B cell (primary cell): ENCODE results near the gene IL19. TPM values are rescaled to one million over a fixed set of nuclear protein-coding genes. Genes with fewer than 3 reads are reported as not detected.

Experiments
- ATAC-seq: fragments of 200-7000 bp; cut with Tn5 transposase; one replicate; pipeline ENCODE4 v1.10.0; 2021; ENCODE audit warnings: low read depth, mild to moderate bottlenecking, moderate number of reproducible peaks, moderate library complexity
- CTCF ChIA-PET: fragments of 350-600 bp; sonication (Branson Sonifier 250); formaldehyde crosslinking; loops from one replicate; lab custom pipeline; 2021; ENCODE audit warnings: antibody characterized with exemption, inconsistent platforms; lab: Charles Lee
- POLR2A ChIA-PET: fragments of 350-600 bp; sonication (Branson Sonifier 250); formaldehyde crosslinking; loops from one replicate; lab custom pipeline; 2021; ENCODE audit warnings: antibody characterized with exemption; lab: Charles Lee
- DNase-seq: peaks from one replicate; pipeline ENCODE4 v3.0.0; 2013
- H2AFZ ChIP-seq: 2 replicates; pipeline ENCODE4 v1.6.1; 2012; ENCODE audit warnings: mild to moderate bottlenecking, low read depth, low read length; ENCODE audit not compliant: insufficient read depth, poor library complexity, severe bottlenecking
- H3K27ac ChIP-seq, 2 donors: 1 replicate in 1 of 2; 2 replicates in 1 of 2; pipeline ENCODE4 v1.5.1; 2012 to 2013; ENCODE audit warnings: low read length in 2 of 2, mild to moderate bottlenecking in 2 of 2, moderate library complexity in 1 of 2
- H3K27me3 ChIP-seq, 4 experiments: fragments of 200-600 bp in 1 of 4; sonication (generic) in 1 of 4; replicated peaks in 1 of 4; 1 replicate in 2 of 4; 2 replicates in 2 of 4; pipeline versions ENCODE4 v1.6.1 to v1.7.0; 2013 to 2016; ENCODE audit warnings: low read length in 3 of 4, mild to moderate bottlenecking in 2 of 4, mixed read lengths in 1 of 4, moderate library complexity in 1 of 4; ENCODE audit not compliant: insufficient read depth in 4 of 4, control insufficient read depth in 3 of 4; ENCODE audit errors: control extremely low read depth in 1 of 4
- H3K36me3 ChIP-seq, 2 experiments: replicated peaks in 1 of 2; 1 replicate in 1 of 2; 2 replicates in 1 of 2; pipeline versions ENCODE4 v1.6.1 to v1.7.1; 2013; ENCODE audit warnings: low read length in 1 of 2; ENCODE audit not compliant: insufficient read depth in 2 of 2, control insufficient read depth in 1 of 2; ENCODE audit errors: control extremely low read depth in 1 of 2, extremely low read depth in 1 of 2
- H3K4me1 ChIP-seq, 2 donors: fragments of 200-600 bp in 1 of 2; sonication (generic) in 1 of 2; 1 replicate in 1 of 2; 2 replicates in 1 of 2; pipeline versions ENCODE4 v1.5.1 to v1.6.1; 2013 to 2017; ENCODE audit warnings: low read length in 2 of 2; ENCODE audit not compliant: control insufficient read depth in 2 of 2, insufficient read depth in 2 of 2
- H3K4me2 ChIP-seq: replicated peaks from 2 replicates; pipeline ENCODE3; 2012; ENCODE audit warnings: mild to moderate bottlenecking, low read depth, low read length; ENCODE audit not compliant: poor library complexity, severe bottlenecking
- H3K4me3 ChIP-seq, 5 experiments: fragments of 200-600 bp in 1 of 5; sonication (generic) in 1 of 5; 1 replicate in 3 of 5; 2 replicates in 2 of 5; pipeline versions ENCODE4 v1.5.1 to v1.7.0; 2011 to 2016; ENCODE audit warnings: low read length in 4 of 5, mild to moderate bottlenecking in 4 of 5, low read depth in 2 of 5, control low read depth in 1 of 5, moderate library complexity in 1 of 5; ENCODE audit not compliant: insufficient read depth in 1 of 5; ENCODE audit errors: control extremely low read depth in 1 of 5, extremely low read depth in 1 of 5
- H3K79me2 ChIP-seq: fragments of 200-600 bp; sonication (generic); one replicate; pipeline ENCODE4 v1.6.0; 2016; ENCODE audit warnings: low read length; ENCODE audit not compliant: control insufficient read depth, insufficient read depth
- H3K9ac ChIP-seq: fragments of 200-600 bp; sonication (generic); 2 replicates; pipeline ENCODE4 v1.6.1; 2017; ENCODE audit warnings: mild to moderate bottlenecking, low read length, moderate library complexity
- H3K9me3 ChIP-seq, 3 donors: one replicate each; pipeline versions ENCODE4 v1.6.1 to v1.7.1; 2013; ENCODE audit warnings: low read length in 2 of 3; ENCODE audit not compliant: control insufficient read depth in 2 of 3, insufficient read depth in 1 of 3; ENCODE audit errors: control extremely low read depth in 1 of 3
- H4K20me1 ChIP-seq: 2 replicates; pipeline ENCODE4 v1.6.0; 2012; ENCODE audit warnings: mild to moderate bottlenecking, low read length; ENCODE audit not compliant: insufficient read depth, control insufficient read depth, poor library complexity, severe bottlenecking
- H3K27ac Mint-ChIP-seq: one replicate; pipeline ENCODE4 v1.8.0; 2021; ENCODE audit warnings: mixed read lengths
- H3K27me3 Mint-ChIP-seq: one replicate; pipeline ENCODE4 v1.8.0; 2021; ENCODE audit warnings: mixed read lengths
- H3K4me1 Mint-ChIP-seq: one replicate; pipeline ENCODE4 v1.8.0; 2021; ENCODE audit warnings: mixed read lengths
- H3K4me3 Mint-ChIP-seq: one replicate; pipeline ENCODE4 v1.8.0; 2021; ENCODE audit warnings: mixed read lengths
- H3K9me3 Mint-ChIP-seq: one replicate; pipeline ENCODE4 v1.8.0; 2022; ENCODE audit warnings: mixed read lengths; ENCODE audit not compliant: insufficient read depth
- CTCF ChIP-seq: fragments of 200-600 bp; IDR thresholded peaks from one replicate; pipeline ENCODE4 v1.8.0; 2022; ENCODE audit warnings: antibody characterized with exemption, mild to moderate bottlenecking
- EZH2 ChIP-seq: IDR thresholded peaks from 2 replicates; pipeline ENCODE4 v1.6.1; 2012; ENCODE audit warnings: borderline replicate concordance, low read depth, mild to moderate bottlenecking, moderate library complexity, low read length; ENCODE audit not compliant: insufficient read depth, poor library complexity, severe bottlenecking
- WGBS: methylation state at CpG from one replicate; pipeline ENCODE4 v1.1.5; 2013; ENCODE audit warnings: missing lambda C conversion rate; ENCODE audit not compliant: insufficient coverage; 5-methylcytosine and 5-hydroxymethylcytosine counted together
- intact Hi-C: fragments of 100-400 bp; cut with micrococcal nuclease; formaldehyde crosslinking; loops from one replicate; pipeline ENCODE4 v1.10.0; 2022
- polyA plus RNA-seq: library from polyadenylated mRNA; depleted of rRNA; stranded (reverse); fragments of >200 nt; gene quantifications from 2 replicates; pipeline ENCODE4 v1.2.3, GENCODE V29; 2012
- total RNA-seq, 2 donors: library from RNA; stranded (reverse); fragments of 120-200 nt in 1 of 2; gene quantifications; 1 replicate in 1 of 2; 2 replicates in 1 of 2; pipeline versions ENCODE4 v1.2.3 to v1.2.4, GENCODE V29; 2013 to 2022

IL19 gene
- total and polyA plus RNA-seq, 2 donors (not counting 1 experiment from before 2014, with no cell fraction given) = 0.27 TPM; not detected in 1

DNA sequence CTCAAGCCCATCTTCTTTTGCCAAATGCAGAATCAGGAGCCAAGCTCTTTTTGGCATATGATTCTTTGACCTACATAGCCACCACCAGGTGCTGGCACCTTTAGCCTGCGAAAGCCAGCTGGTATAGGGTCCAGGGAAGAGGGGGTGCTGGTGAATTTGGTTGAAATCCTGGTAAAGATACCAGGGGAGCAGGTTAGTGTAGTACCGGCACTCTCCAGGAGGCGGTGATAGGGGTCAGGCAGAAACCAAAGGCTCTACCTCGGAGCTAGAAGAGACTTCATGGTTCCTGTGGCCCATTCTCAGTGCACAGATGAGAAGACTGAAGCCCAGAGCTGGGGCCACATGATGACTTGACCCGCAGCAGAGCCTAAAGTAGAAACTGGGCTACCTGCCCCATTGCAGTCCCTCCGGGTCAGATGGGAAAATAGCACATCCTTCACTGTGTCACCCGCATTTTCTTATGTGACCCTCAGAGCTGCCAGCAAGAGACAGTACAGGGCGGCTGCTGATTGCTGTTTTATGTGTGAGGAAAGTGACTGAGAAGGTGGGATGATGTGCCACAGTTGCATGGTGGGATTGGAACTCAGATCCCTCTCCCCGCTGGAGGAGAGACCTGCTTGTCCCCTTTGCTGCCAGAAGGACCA lies 36.0 kb upstream of the IL19 start:
- Histone ChIP-seq H3K36me3 (peaks cover 2 to 48% of the 10 kb centered on the region in 2 experiments), H2AFZ (no peak overlapping the region), H3K27ac (no peak overlapping the region), H3K79me2 (no peaks in the 10 kb centered on the region), H3K4me2 (no peak overlapping the region), H3K4me3 (no peak overlapping the region), H3K9ac (no peak overlapping the region), H3K27me3 (no peaks in the 10 kb centered on the region), H3K9me3 (no peaks in the 10 kb centered on the region), H4K20me1 (peaks cover 9% of the 10 kb centered on the region), H3K4me1 (peaks cover 20 to 37% of the 10 kb centered on the region in 2 donors)
- DNase-seq = peak; percentile 80
- TF ChIP-seq CTCF (peak; percentile 86), EZH2 (no peak)
- H3K9me3 Mint-ChIP-seq = no peaks in the 10 kb centered on the region
- intact Hi-C loops = loop anchor here (1.0 to 2.0 kb wide), 5 partner anchors 36 to 248 kb away; partner anchors contain the start of gene IL19
- H3K27ac Mint-ChIP-seq = peak overlapping the region; percentile 69
- peak; percentile 80 for ATAC-seq
- 71% methylated on average over 8 of the region's 9 CpGs for WGBS
- H3K4me1 Mint-ChIP-seq = peaks cover 45% of the 10 kb centered on the region
- CTCF ChIA-PET = interaction anchor here (0.8 to 9.2 kb wide), 76 partner anchors 8 to 273 kb away, joined by 3 to 278 read pairs (median 6); partner anchors contain the start of genes DYRK3, EIF2D, FCAMR and FCMR
- POLR2A ChIA-PET = interaction anchor here (0.6 to 1.3 kb wide), 4 partner anchors 69 to 178 kb away, joined by 3 to 9 read pairs (median 4); no protein-coding TSS in a partner anchor
- no peak overlapping the region for H3K4me3 Mint-ChIP-seq
- no peaks in the 10 kb centered on the region for H3K27me3 Mint-ChIP-seq

GRCh38 chr1:206735553-206736031 lies 35.0 kb upstream of the IL19 start:
- H3K9ac ChIP-seq = no peak overlapping the region
- peaks cover 25 to 43% of the 10 kb centered on the region in 2 donors for H3K4me1 ChIP-seq
- H4K20me1 ChIP-seq = peaks cover 9% of the 10 kb centered on the region
- no peaks in the 10 kb centered on the region for H3K79me2 ChIP-seq
- ChIA-PET CTCF (interaction anchor here (0.9 to 9.2 kb wide), 51 partner anchors 8 to 270 kb away, joined by 3 to 278 read pairs (median 7); partner anchors contain the start of genes DYRK3, FCAMR, FCMR and IL10), POLR2A (interaction anchor here (1.1 to 1.6 kb wide), 2 partner anchors 68 to 69 kb away, joined by 3 read pairs; no protein-coding TSS in a partner anchor)
- H2AFZ ChIP-seq = no peak overlapping the region
- TF ChIP-seq EZH2 (no peak), CTCF (no peak)
- no peaks in the 10 kb centered on the region for H3K27me3 ChIP-seq
- no peaks in the 10 kb centered on the region for H3K9me3 ChIP-seq
- peaks cover 50% of the 10 kb centered on the region for H3K4me1 Mint-ChIP-seq
- H3K9me3 Mint-ChIP-seq = no peaks in the 10 kb centered on the region
- H3K4me3 Mint-ChIP-seq = no peak overlapping the region
- H3K36me3 ChIP-seq = peaks cover 2 to 39% of the 10 kb centered on the region in 2 experiments
- ATAC-seq (no peak), DNase-seq (no peak)
- intact Hi-C loops = loop anchor here (2.0 kb wide), 1 partner anchor 35 kb away; the partner anchor contains the start of gene IL19
- peak overlapping the region; percentile 5 for H3K27ac Mint-ChIP-seq
- no peaks in the 10 kb centered on the region for H3K27me3 Mint-ChIP-seq
- H3K27ac ChIP-seq = no peak overlapping the region
- no peak overlapping the region for H3K4me2 ChIP-seq
- WGBS = 69% methylated on average over 4 of the region's 5 CpGs
- H3K4me3 ChIP-seq = no peak overlapping the region
